Measurements from ENCODE around the gene ZNF260. TPM values are rescaled to one million over a fixed set of nuclear protein-coding genes. Genes with fewer than 3 reads are reported as not detected.
A peak's percentile ranks its signal among the peaks of the same experiment; 100 is the strongest.

Gene ZNF260
- total and polyA plus RNA-seq, 2 of the 13 experiments (the other 11 are each of a cell fraction or from before 2014, with no cell fraction given): 2.8 to 10.5 TPM

DNA sequence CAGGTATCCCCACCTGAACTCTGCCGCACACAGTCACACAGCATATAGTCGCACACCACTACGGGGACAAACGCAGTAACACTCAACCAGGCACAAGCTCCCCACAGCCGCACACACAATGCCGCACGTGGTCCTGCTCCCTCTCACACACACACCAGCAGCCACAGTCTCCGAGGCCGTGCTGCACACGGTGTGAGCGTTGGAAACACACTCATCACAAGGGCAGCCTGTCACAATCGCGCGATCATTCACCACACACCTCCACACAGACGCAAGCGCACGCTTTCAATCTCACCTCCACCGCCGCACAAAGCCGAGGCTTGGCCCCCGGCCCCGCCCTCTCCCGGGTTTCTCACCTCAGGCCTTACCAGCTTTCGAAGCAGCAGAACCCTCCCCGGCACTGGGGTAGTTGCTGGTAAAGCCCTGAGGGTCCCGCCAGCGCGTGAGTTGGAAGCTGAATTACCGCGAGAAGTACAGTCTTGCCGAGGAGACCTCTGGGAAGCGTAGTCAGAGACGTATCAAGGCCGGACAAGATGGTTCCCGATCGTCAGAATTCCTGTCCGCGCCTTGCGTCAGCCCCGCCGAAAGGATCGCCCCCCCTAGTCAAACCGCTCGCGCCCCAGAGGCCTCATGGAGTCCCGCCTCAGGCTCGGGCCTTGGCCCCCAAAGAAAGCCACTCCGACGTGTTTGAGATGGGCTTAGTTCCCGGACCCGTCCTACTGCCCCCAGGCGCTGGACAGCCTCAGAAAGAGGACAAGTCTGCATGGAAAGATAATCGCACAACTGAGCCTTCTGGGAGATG is 38.8 kb downstream of the ZNF260 start, which contains the start of gene ZNF566 (continued):
- TF ChIP-seq CBX1 (IDR thresholded peaks at IDR 0.05; ENCODE audit: low read depth): no peak
- TF ChIP-seq THYN1 (CRISPR knock-in tag; IDR thresholded peaks at IDR 0.05; ENCODE audit: borderline replicate concordance, low read depth): no peak
- TF ChIP-seq, protein P1, sequence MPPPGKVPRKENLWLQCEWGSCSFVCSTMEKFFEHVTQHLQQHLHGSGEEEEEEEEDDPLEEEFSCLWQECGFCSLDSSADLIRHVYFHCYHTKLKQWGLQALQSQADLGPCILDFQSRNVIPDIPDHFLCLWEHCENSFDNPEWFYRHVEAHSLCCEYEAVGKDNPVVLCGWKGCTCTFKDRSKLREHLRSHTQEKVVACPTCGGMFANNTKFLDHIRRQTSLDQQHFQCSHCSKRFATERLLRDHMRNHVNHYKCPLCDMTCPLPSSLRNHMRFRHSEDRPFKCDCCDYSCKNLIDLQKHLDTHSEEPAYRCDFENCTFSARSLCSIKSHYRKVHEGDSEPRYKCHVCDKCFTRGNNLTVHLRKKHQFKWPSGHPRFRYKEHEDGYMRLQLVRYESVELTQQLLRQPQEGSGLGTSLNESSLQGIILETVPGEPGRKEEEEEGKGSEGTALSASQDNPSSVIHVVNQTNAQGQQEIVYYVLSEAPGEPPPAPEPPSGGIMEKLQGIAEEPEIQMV (CRISPR knock-in tag; IDR thresholded peaks at IDR 0.05; ENCODE audit: low read depth): no peak
- no peak; the same call in 1 of the 2 replicates for TF ChIP-seq RELA (CRISPR knock-in tag; IDR thresholded peaks at IDR 0.05)
- TF ChIP-seq ZIK1 (CRISPR knock-in tag; IDR thresholded peaks at IDR 0.05; ENCODE audit: borderline replicate concordance, low read depth): no peak; the same call in 1 of the 2 replicates
- peak; percentile 27; the same call in 1 of the 2 replicates for TF ChIP-seq JUND (CRISPR knock-in tag; IDR thresholded peaks at IDR 0.05)
- TF ChIP-seq ZBTB8A (CRISPR knock-in tag; IDR thresholded peaks at IDR 0.05; ENCODE audit: borderline replicate concordance, low read depth): no peak
- TF ChIP-seq, protein P2, sequence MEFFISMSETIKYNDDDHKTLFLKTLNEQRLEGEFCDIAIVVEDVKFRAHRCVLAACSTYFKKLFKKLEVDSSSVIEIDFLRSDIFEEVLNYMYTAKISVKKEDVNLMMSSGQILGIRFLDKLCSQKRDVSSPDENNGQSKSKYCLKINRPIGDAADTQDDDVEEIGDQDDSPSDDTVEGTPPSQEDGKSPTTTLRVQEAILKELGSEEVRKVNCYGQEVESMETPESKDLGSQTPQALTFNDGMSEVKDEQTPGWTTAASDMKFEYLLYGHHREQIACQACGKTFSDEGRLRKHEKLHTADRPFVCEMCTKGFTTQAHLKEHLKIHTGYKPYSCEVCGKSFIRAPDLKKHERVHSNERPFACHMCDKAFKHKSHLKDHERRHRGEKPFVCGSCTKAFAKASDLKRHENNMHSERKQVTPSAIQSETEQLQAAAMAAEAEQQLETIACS (CRISPR knock-in tag; IDR thresholded peaks at IDR 0.05): no peak
- peak; percentile 78 for TF ChIP-seq ZNF563 (CRISPR knock-in tag; IDR thresholded peaks at IDR 0.05)
- TF ChIP-seq ZNF367 (CRISPR knock-in tag; IDR thresholded peaks at IDR 0.05; ENCODE audit: borderline replicate concordance): no peak
- TF ChIP-seq ASH2L (IDR thresholded peaks at IDR 0.05; ENCODE audit: insufficient read length, low read depth, low read length): peak; percentile 90
- peak; percentile 26; the same call in 1 of the 2 replicates for TF ChIP-seq NFYC (CRISPR knock-in tag; IDR thresholded peaks at IDR 0.05)
- peak; percentile 35; the same call in 1 of the 2 replicates for TF ChIP-seq MIER2 (CRISPR knock-in tag; IDR thresholded peaks at IDR 0.05)
- no peak for TF ChIP-seq HNRNPL (IDR thresholded peaks at IDR 0.05; ENCODE audit: low read depth, low read length)
- 0 out of 2 replicates have a peak, but pooled peaks have one; percentile 83 for TF ChIP-seq ZNF83 (CRISPR knock-in tag; IDR thresholded peaks at IDR 0.05; ENCODE audit: borderline replicate concordance)
- no peak; the same call in 1 of the 2 replicates for TF ChIP-seq GATA4 (IDR thresholded peaks at IDR 0.05; ENCODE audit: borderline replicate concordance, low read depth)
- TF ChIP-seq HDAC1 (CRISPR knock-in tag; IDR thresholded peaks at IDR 0.05): no peak
- TF ChIP-seq ZNF589 (CRISPR knock-in tag; conservative IDR thresholded peaks at IDR 0.05): peak; percentile 69; the same call in 1 of the 2 replicates
- TF ChIP-seq, protein P3, sequence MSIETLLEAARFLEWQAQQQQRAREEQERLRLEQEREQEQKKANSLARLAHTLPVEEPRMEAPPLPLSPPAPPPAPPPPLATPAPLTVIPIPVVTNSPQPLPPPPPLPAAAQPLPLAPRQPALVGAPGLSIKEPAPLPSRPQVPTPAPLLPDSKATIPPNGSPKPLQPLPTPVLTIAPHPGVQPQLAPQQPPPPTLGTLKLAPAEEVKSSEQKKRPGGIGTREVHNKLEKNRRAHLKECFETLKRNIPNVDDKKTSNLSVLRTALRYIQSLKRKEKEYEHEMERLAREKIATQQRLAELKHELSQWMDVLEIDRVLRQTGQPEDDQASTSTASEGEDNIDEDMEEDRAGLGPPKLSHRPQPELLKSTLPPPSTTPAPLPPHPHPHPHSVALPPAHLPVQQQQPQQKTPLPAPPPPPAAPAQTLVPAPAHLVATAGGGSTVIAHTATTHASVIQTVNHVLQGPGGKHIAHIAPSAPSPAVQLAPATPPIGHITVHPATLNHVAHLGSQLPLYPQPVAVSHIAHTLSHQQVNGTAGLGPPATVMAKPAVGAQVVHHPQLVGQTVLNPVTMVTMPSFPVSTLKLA (IDR thresholded peaks at IDR 0.05): peak; percentile 58
- 0 out of 2 replicates have a peak, but pooled peaks have one; percentile 79 for TF ChIP-seq KDM3A (CRISPR knock-in tag; IDR thresholded peaks at IDR 0.05; ENCODE audit: low read depth)
- TF ChIP-seq ATF7-NPFF (CRISPR knock-in tag; IDR thresholded peaks at IDR 0.05; ENCODE audit: low read depth): no peak
- no peak for TF ChIP-seq NR3C1 (CRISPR knock-in tag; IDR thresholded peaks at IDR 0.05)
- peak; percentile 73 for TF ChIP-seq PHF20 (CRISPR knock-in tag; IDR thresholded peaks at IDR 0.05)

All from HepG2 (cell line).